Measurements from ENCODE around the gene SLC35B1.
"Not testable (repeated sequence)": the region's sequence is repeated elsewhere in the genome, so short reads cannot be mapped to it uniquely, and the experiment has no call there.

GRCh38 chr17:49724552-49724951, 16.8 kb upstream of the SLC35B1 start:
- not testable (repeated sequence) for TF ChIP-seq CTCF, POLR2A (IDR thresholded peaks at IDR 0.05)

Data from stomach (tissue), 4 donors.